GM18517 (cell line): ENCODE data around the gene RAP1GDS1.
A peak's percentile ranks its signal among the peaks of the same experiment; 100 is the strongest.

Source experiments
- ATAC-seq: cut with Tn5 transposase; IDR thresholded peaks from one replicate; pipeline ENCODE4 v1.9.1; 2021; ENCODE audit warnings: mild to moderate bottlenecking, moderate library complexity; ENCODE audit not compliant: unreplicated experiment

The RAP1GDS1 gene

GRCh38 chr4:98480535-98480934 lies 219.4 kb downstream of the RAP1GDS1 start:
- no peak for ATAC-seq

- ATAC-seq = no peak
These were observed 220.0 kb downstream of the RAP1GDS1 start for GRCh38 chr4:98481167-98481566.

- peak; percentile 25 for ATAC-seq
These were observed 221.3 kb downstream of the RAP1GDS1 start for GRCh38 chr4:98482503-98482846.

GRCh38 chr4:98482847-98483806 lies 221.9 kb downstream of the RAP1GDS1 start:
- peak; percentile 94 for ATAC-seq

GRCh38 chr4:98484031-98484430 lies 222.8 kb downstream of the RAP1GDS1 start:
- ATAC-seq = no peak

GRCh38 chr4:98485816-98486345 lies 224.7 kb downstream of the RAP1GDS1 start:
- ATAC-seq = no peak

- no peak for ATAC-seq
These were observed 229.1 kb downstream of the RAP1GDS1 start for GRCh38 chr4:98490251-98490650.

- ATAC-seq = no peak
These were observed 230.8 kb downstream of the RAP1GDS1 start for GRCh38 chr4:98491899-98492559.

- ATAC-seq = peak; percentile 95
These were observed 232.1 kb downstream of the RAP1GDS1 start for GRCh38 chr4:98493296-98493695.
